Activated CD4-positive, alpha-beta T cell treated with anti-CD3 and anti-CD28 coated beads for 1 hour (primary cell): ENCODE results near the gene ABCC8.
"Not testable (repeated sequence)": the region's sequence is repeated elsewhere in the genome, so short reads cannot be mapped to it uniquely, and the experiment has no call there.

Experiments
- DNase-seq: peaks from one replicate; pipeline ENCODE4 v3.0.0-alpha.2; 2020

Gene ABCC8

DNA sequence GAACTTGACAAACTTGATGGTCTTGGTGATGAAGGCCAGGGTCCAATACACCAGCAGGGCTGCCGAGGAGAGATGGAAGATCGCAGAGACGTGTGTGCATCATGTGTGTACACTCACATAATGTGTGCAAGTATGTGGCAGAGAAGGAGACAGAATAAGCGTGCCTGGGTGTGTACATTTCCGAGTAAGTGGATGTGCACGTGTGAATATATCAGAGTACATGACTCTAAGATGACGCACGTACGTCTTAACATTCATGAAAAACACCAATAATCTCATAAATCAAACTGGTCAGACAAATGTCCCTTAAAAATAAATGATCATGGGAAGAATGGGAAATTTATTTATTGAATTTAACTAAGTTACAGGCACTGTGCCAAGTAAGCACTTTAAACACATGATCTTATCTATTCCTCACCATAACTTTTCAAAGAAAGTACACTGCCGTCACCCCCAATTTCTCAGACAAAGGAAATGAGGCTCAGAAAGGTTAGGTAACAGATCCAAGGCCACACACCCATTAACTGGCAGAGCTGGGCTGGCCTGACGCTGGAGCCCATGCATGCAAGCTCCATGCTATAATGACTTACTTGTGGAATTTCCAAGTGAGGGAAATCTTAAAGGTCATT is 13.0 kb downstream of the ABCC8 start:
- DNase-seq = no peak

DNA sequence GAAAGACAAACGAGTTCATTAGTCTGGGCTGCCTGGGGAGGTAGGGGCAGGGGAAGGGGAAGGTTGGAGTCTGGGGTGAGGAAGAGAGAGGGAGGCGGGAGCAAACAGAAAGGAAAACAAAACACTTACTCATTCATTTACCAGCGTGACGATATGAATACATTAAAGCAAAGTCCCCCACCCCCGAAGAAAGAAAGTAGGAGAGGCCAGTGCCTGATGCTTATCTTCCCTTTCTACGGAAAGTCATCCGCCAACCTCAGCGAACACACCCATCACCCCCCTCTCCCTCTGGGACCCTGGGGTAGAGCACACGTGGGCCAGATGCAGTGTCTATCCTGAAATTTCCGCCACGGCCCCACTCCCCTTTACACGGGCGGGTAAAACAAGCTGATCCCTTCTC is 13.7 kb downstream of the ABCC8 start:
- no peak for DNase-seq

DNA sequence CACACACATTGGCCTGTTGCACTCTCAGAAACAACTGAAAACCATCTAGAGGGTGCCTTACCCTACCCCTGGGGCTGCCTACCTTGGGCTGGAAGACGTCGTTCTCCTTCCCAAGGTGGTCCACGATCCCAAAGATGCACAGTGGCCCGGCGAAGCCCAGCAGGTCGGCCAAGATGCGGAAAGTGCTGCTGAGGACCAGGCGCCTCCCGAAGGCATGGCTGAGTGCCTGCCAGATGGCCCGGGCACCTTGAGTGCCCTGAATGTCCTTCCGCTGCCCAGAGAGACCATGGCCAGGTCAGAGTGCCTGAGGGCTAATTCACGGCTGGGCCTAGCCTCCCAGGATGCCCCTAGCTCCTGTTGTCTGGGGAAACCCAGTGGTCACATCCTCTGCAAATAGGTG is 16.2 kb downstream of the ABCC8 start:
- no peak for DNase-seq

DNA sequence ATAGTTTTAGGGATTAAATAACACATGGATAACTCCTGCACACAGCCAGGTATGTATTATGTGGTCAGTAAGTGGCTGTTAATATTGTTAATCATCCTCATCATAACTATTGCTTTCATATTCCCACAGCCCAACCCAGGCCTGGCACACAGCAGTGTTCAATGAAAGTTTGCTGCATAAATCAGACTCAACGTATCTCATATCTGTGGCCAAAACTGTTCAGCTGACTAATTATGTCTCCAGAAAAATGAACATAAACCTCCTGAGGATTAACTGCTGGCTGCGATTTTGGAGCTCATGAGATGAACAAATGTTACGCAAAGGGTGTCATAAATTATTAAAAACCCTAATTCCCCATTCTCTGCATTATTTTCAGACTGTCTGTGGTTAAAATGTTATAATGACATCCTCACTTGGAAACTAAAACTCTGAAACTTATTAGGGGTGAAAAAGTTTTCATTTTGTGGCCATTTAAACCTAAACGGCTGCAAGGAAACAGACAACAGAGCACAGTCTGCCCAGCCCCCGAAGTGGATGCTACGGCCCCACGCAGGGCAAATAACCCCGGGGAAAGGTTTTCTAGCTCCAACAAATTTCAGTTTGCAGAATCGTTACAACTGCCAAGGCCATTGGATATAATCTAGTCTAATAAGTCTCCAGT is 17.3 kb downstream of the ABCC8 start:
- no peak for DNase-seq

DNA sequence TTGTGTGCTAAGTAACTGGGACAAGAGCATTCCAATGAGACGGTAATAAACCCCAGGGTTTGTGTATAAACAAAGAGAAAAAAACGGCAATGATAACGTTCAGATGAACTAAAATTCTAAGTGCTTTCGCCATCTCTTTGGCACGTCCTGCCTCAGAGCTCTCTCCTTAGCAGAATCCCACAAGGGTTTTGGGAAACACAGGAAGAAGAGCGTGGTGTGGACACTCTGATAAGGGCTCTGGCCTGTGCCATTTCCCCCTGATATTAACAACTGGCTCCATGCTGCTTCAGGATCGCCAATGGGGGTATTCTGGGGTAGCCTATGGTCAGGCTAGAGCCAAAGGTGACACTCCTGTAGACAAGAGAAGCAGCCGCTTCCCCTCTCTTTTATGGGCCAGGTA is 18.4 kb downstream of the ABCC8 start:
- DNase-seq = no peak

DNA sequence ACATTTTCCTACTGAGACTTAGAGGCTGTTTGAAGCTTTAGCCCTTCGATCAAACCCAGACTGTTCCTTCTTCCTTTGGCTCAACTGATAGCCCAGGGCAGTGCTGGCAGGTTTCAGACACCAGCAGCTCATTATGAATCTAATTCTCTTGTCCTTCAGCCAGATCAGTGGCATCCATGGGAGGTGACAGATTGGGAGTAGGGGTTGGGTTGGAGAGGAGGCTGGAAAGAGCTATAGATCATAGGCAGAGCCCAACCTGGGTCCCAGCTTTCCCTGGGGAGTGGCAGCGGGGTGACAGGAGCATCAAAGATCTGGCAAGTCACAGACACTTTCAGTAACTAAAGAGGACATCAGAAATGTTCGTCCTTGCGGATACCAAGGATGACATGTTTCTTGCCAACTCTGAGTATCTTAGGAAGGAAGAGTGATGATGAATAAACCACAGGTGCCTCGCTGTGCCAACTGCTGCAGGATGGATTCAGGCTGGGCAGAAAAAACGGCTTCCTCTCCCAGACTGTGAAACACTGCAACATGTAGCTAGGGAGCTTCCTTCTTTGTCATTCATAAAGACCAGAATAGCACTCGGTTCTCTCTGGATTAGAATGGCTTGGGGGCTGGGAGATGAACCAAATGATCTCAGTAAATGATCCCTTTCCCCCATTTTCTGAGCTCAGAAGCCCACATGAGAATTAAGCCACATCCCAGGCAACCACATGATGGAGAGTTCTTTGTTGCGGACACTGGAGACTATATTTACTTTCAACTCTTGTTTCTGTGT is 19.1 kb downstream of the ABCC8 start:
- no peak for DNase-seq

DNA sequence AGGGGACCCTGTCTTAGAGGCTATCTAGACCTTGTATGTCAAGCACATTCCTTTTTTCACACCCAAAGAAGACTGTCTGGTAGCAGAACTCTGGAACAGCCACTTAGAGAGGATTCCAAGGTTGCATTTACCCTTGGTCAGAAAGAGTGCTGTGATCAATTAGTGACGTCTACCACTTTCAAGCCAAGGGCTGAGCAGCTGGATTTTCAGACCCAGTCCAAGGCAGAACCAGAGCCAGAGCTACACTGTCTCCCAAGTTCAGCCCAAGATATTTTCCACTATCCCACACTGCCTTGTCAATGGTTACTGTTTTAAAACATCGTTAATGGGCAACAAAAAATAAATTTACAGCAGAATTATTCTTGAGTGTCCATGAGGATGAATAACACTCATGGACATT is 24.0 kb downstream of the ABCC8 start:
- DNase-seq = no peak

DNA sequence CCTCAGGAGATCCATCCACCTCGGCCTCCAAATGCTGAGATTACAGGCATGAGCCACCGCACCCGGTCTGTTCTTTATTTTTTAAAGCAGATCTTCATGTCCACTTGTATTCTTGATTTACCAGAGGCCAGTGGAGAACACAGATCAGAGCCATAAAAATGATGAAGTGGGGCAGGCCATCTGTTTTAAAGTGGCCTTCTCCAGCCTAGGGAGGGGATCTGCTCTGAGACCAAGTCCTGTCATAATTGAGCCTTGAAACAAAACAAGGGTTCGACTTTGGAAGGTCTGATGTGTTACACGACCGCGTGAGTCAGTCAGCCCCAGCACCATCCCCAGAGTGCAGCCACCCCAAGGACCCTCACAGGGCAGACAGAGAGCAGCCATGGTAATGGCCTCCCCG is 27.5 kb downstream of the ABCC8 start:
- no peak for DNase-seq

DNA sequence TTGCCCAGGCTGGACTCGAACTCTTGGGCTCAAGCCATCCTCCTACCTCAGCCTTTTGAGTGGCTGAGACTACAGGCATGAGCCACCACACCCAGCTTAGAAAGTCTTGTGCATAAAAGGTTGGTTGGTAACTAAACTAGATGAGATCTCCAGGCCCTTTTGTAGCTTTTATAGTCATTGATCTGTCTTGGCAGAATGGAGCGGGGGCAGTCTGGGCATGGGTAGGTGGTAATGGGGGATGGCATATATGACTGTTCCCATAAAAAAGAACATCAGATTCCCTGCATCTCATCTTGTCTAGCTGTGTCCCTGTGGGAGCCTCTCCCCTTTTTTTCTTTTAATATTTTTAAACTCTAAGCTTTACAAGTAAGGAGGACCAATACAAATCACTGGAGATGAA is 30.2 kb downstream of the ABCC8 start:
- DNase-seq = no peak

DNA sequence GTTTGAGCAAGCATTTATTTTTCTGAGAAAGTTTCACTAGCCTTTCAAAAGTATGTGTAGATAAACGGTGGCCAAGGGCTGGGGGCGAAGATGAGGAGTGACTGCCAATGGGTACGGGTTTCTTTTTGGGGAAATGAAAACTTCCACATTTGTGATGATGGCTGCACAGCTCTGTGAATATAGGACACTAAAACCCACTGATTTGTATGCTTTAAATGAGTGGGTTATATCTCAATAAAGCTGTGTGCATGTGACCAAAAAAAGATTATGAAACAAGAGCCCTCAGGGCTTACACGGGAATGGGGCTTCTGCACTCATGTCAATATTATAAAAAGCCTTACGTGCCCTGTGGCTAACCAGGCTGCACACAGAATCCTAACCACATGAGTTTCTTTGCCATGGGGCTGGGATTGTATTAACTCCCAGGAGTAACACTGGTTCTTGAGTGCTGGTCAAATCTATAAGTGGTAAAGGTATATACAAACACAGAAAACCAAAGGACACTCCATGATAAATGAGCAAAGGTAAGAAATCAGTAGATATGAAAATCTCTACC is 31.3 kb downstream of the ABCC8 start:
- DNase-seq = no peak

DNA sequence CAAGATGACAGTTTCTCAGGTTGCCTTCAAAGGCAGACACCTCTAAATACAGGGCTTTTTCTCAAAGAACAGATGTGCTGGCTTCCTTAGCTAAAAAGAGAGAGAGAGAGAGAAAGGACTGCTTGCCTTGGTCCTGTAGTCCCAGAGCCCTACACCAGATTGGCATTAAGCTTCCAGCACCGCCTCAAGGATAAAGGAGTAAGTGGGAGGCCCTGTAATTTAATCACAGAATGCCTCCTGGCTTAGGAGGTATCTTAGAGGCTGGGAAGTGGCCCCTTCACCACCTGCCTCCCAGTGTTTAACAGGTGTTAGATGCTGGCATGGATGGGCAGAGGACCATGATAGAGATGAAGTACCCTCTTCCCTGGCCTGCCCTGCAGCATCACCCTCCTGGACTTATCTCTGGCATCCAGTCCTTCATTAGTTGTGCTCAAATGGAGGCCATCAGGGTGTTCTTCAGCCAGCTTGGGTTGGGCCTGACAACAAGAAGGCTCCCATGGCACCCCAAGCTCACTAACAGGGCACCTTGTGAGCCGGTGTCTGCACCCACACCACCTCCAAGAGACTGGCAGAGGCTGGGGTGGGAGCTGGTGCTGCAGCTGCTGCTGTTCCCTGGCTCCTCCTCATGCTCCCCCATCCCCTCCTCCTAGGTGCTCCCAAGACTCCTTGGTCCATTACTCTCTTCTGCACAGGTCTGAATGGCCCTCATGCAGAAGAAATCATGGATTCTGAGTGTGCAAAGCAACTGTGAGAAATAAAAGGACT is 32.5 kb downstream of the ABCC8 start:
- no peak for DNase-seq

DNA sequence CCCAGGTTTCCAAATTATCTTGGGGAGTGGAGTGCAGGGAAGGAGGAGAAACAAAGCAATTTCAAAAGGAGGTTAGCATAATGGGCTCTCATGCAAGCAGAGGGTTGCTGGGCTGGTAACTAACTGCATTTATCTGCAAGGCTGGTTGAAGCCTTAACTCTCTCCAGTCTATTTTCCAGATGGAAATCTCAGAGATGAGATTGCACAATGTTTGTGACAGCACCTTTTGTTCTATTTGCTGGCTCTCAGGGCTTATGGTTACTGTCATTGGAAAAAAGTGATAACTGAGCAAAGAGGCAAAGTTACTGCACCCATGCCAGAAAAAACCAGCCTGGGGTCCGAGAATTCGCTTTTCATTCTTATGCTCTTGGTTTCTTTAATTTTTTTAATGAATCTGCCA is 33.2 kb downstream of the ABCC8 start:
- DNase-seq = no peak

DNA sequence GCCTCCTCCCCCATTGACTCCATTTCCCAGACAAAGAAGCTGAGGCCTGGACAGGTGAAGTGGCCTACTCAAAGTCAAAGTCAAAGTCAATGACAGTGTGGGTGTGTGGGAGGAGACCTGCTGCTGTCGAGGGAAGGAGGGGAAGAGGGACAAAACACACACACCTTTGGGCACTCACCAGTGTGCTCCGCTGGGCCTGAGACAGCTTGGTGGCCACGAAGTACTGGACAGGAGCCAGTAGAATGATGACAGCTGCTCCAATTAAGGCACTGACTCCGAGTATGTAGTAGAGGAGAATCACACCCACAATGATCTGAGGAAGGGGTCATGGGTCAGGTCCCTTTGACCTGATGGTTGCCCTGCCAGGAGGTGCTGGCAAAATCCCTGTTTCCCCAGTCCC is 33.6 kb downstream of the ABCC8 start:
- DNase-seq = no peak

DNA sequence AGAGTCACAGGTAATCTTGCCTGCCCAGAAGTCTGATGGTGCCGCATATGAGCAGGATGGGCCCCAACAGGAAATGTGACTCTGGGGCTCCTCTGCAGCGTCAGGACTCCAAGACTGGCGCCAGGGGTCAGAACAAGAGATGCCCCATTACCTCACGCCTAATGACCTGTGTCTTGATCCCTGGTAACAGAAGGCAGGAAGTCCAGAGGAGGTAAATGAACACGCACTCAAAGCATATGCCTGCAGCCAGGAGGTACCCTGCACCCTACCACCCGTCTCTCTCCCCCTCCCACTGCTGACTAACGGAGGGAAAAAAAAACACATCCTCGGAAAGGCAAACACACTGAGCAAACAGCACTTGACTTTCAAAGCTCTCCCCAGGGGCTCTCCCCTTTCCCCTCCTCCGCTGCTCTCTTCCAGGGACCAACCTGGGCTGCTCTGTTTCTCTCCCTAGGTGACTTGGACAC is 37.3 kb downstream of the ABCC8 start:
- DNase-seq = no peak

DNA sequence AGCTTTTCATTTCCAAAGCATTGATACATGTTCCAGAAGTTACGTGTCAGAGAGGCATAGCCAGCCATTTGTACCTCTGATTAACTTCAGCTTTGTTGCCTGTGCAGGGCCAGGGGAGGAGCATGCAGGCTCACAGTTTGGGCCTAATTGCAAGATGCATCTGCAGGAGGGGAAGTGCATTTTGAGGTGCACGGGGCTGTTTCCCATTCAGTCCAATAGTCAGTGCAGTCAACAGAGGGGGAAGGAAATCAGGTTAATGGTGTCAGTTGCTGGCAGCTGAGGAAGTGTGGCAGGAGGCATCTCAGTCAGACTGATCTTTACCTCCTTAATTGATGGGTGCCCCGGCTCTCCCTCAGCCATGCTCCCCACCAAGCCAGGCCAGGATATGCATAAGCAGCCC is 39.3 kb downstream of the ABCC8 start:
- no peak for DNase-seq

DNA sequence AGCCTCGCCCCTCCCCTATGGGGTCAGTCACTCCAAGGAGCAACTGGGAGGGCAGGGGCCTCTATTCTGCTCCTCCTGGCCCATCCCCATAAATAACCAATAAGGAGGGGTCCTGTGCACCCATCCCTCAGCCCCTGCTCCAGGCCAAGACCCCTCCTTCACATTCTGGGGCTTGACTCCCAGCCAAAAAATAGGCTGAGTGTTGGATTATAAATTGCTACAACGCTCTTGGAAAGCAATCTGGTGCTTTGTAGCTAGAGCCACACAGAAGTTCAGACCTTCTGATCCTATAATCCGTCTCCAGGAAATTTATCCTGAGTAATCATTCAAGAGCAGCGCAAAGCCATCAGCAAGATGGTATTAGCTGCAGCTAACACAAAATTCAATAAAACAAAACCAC is 42.5 kb downstream of the ABCC8 start:
- DNase-seq = no peak

DNA sequence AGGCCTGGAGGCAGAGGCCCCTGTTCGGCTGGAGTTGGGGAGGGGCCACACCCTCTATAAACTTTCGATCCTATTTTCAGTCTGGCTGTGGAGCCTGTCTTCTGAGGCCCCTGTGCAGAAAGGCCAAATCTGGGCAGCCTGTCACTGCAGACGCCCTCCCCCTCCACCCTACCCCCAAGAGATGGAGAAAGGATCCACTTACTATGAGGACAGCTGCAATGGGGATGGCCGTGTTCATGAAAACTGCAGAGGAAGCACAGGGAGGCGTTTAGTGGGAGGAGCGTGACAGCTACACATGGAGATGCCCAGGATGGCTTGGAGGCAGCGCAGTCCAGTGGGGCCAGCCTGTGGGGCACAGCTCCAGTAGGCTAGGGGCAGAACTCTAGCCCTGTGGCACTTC is 44.6 kb downstream of the ABCC8 start:
- DNase-seq = no peak

DNA sequence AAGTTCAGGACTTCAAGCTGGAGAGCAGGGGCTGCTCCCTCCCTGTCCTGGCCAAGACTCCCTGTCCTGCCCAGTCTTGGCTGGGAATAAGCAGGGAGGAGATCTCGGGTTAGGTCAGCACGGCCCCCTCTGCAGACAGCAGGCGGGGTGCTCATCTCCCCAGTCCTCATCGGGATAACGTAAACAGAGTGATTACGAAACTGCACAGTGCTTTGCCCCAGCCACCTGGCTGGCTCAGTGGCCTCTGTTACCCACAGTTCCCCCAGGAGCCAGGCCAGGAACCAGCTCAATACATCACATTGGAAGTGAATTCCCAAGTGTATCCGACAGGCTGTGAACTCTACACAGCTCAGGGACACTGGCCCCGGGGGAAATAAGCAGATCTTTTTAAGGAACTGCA is 45.5 kb downstream of the ABCC8 start:
- DNase-seq = no peak

DNA sequence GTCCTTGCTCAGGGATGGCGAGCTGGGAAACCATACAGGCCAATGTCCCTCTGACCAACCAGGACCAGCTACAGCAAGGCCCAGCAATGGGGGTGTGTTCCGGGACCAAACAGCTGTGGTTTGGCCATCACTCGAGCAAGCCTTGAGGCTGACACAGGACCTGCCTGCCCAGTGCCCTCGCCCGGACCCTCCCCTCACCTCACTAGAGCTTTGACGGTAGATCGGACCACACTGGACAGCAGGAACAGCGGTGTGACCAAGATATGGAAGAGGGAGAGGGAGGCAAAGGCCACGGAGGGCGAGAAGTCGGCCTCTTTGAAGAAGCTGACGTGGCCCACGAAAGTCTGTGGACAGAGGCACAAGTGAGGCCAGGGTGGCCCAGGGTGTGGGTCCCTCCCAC is 46.0 kb downstream of the ABCC8 start:
- no peak for DNase-seq

DNA sequence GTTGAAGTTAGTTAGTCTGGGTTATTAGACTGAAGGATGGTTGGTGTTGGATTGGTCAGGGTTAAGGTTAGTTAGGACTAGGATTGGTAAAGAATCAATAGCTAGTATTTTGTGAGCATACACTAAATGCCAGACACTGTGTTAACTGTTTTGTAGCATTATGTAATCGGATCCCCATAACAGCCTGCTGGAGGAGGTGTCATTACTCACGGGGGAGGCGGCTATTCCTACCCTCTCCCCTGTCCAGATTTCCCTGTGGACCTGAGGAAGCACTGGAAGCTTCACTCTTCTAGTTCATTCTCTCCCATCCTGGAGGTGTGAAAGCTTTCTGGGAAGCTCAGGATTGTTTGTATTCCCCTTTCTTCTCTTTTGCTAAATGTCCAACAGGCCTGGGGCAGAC is 47.7 kb downstream of the ABCC8 start:
- DNase-seq = no peak

DNA sequence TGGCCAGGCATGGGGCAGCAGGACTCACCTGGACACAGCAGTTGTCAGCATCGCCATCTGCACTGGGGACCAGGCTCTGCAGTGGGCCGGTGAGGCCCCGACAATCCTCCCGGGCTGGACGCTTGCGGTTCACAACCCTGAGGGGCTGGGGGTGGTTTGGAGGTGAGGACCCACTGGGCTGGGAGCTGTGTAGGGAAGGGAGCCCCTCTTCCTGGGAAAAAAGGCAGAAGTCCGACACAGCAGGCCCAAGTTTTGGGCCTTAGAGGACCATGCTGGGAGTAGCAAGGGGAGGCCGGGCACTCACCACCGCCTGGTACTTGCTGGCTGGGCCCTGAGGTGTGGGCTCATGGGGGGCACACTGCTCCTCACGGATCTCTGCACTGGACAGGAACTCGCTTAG is 48.4 kb downstream of the ABCC8 start:
- no peak for DNase-seq

DNA sequence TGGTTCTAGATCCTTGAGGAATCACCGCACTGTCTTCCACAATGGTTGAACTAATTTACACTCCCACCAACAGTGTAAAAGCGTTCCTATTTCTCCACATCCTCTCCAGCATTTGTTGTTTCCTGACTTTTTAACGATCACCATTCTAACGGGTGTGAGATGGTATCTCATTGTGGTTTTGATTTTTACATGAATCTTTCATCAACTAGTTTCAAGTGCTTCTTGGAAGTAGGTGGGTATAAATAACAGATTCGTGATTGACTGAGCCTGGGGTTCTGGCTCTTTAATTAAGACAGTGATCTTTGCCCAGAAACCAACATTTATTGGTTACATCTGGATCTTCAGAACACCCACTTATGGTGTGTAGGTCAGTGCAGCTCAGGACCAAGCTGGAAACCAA is 50.4 kb downstream of the ABCC8 start:
- DNase-seq = not testable (repeated sequence)
